HepG2 (cell line): Measurements from ENCODE around the gene ABCC1. TPM values are rescaled to one million over a fixed set of nuclear protein-coding genes. Genes with fewer than 3 reads are reported as not detected.

ENCODE experiments used
- ADNP ChIP-seq: sonication (generic); formaldehyde crosslinking; IDR thresholded peaks from 2 replicates; pipeline ENCODE4 v1.4.0; 2020; ENCODE audit warnings: missing genetic modification reagents
- CREM ChIP-seq, 2 experiments: sonication (generic) in 1 of 2; formaldehyde crosslinking in 1 of 2; IDR thresholded peaks; 2 replicates each; pipeline versions ENCODE4 v1.4.0 to v1.6.1; 2016 to 2020; ENCODE audit warnings: antibody characterized with exemption in 1 of 2, mild to moderate bottlenecking in 1 of 2, missing genetic modification reagents in 1 of 2
- DDIT3 ChIP-seq: sonication (generic); formaldehyde crosslinking; IDR thresholded peaks from 2 replicates; pipeline ENCODE4 v1.4.0; 2020; ENCODE audit warnings: mild to moderate bottlenecking, missing genetic modification reagents
- DMAP1 ChIP-seq: IDR thresholded peaks from 2 replicates; pipeline ENCODE4 v1.6.1; 2016
- GMEB1 ChIP-seq: sonication (generic); formaldehyde crosslinking; IDR thresholded peaks from 2 replicates; pipeline ENCODE4 v1.5.1; 2020; ENCODE audit warnings: missing genetic modification reagents, mild to moderate bottlenecking, borderline replicate concordance
- HDAC2 ChIP-seq: sonication (generic); formaldehyde crosslinking; IDR thresholded peaks from 2 replicates; pipeline ENCODE4 v1.4.0; 2020; ENCODE audit warnings: missing genetic modification reagents
- HHEX ChIP-seq: IDR thresholded peaks from 2 replicates; pipeline ENCODE4 v1.6.1; 2016; ENCODE audit warnings: control low read depth
- MED1 ChIP-seq: sonication (generic); formaldehyde crosslinking; IDR thresholded peaks from 2 replicates; pipeline ENCODE4 v1.4.0; 2020; ENCODE audit warnings: missing genetic modification reagents
- NFRKB ChIP-seq: fragments of 450-650 bp; IDR thresholded peaks from 2 replicates; pipeline ENCODE4 v1.6.1; 2017
- NFYB ChIP-seq: sonication (generic); formaldehyde crosslinking; IDR thresholded peaks from 2 replicates; pipeline ENCODE4 v1.4.0; 2020; ENCODE audit warnings: missing genetic modification reagents
- SMARCE1 ChIP-seq: fragments of 450-650 bp; IDR thresholded peaks from 2 replicates; pipeline ENCODE4 v1.6.1; 2017; ENCODE audit warnings: borderline replicate concordance
- SRF ChIP-seq: IDR thresholded peaks from 2 replicates; pipeline ENCODE4 v1.6.1; 2011; ENCODE audit warnings: mild to moderate bottlenecking, low read depth, low read length, moderate library complexity
- STAG1 ChIP-seq: sonication (generic); formaldehyde crosslinking; IDR thresholded peaks from 2 replicates; pipeline ENCODE4 v1.4.0; 2020; ENCODE audit warnings: missing genetic modification reagents
- THYN1 ChIP-seq: sonication (generic); formaldehyde crosslinking; IDR thresholded peaks from 2 replicates; pipeline ENCODE4 v1.8.1; 2023; ENCODE audit warnings: low read depth, mild to moderate bottlenecking, moderate library complexity, missing genetic modification reagents, borderline replicate concordance
- TOE1 ChIP-seq: sonication (generic); formaldehyde crosslinking; IDR thresholded peaks from 2 replicates; pipeline ENCODE4 v1.4.0; 2020; ENCODE audit warnings: mild to moderate bottlenecking, missing genetic modification reagents
- WIZ ChIP-seq: sonication (generic); formaldehyde crosslinking; IDR thresholded peaks from 2 replicates; pipeline ENCODE4 v1.5.1; 2020; ENCODE audit warnings: mild to moderate bottlenecking, missing genetic modification reagents
- ZNF124 ChIP-seq: sonication (generic); formaldehyde crosslinking; IDR thresholded peaks from 2 replicates; pipeline ENCODE4 v1.4.0; 2020; ENCODE audit warnings: missing genetic modification reagents
- ZNF280D ChIP-seq: sonication (generic); formaldehyde crosslinking; IDR thresholded peaks from 2 replicates; pipeline ENCODE4 v1.5.1; 2020; ENCODE audit warnings: mild to moderate bottlenecking, missing genetic modification reagents
- ZNF281 ChIP-seq: sonication (generic); formaldehyde crosslinking; IDR thresholded peaks from 2 replicates; pipeline ENCODE4 v1.4.0; 2020; ENCODE audit warnings: missing genetic modification reagents, borderline replicate concordance
- ZNF605 ChIP-seq: sonication (generic); formaldehyde crosslinking; IDR thresholded peaks from 2 replicates; pipeline ENCODE4 v1.8.0; 2022; ENCODE audit warnings: mild to moderate bottlenecking, missing genetic modification reagents
- ZNF670 ChIP-seq: sonication (generic); formaldehyde crosslinking; IDR thresholded peaks from 2 replicates; pipeline ENCODE4 v1.8.0; 2022; ENCODE audit warnings: mild to moderate bottlenecking, missing genetic modification reagents, borderline replicate concordance
- ZNF761 ChIP-seq: sonication (generic); formaldehyde crosslinking; conservative IDR thresholded peaks from 2 replicates; pipeline ENCODE4 v1.4.0; 2020; ENCODE audit warnings: mild to moderate bottlenecking, missing genetic modification reagents
- polyA plus RNA-seq, 8 experiments: library from polyadenylated mRNA; depleted of rRNA in 3 of 8; stranded (reverse) in 7 of 8; unstranded in 1 of 8; fragments of >200 nt; fragmentation: Illumina TruSeq in 4 of 8; extraction: Trizol in 4 of 8; gene quantifications; 2 replicates each; pipeline versions ENCODE4 v1.2.1 to v1.2.3, GENCODE V29; 2011 to 2016; ENCODE audit warnings: low read depth in 4 of 8, missing spikeins in 1 of 8, mixed read lengths in 1 of 8; ENCODE audit not compliant: insufficient read depth in 1 of 8
- total RNA-seq, 5 experiments: library from RNA; depleted of rRNA; stranded (reverse); fragments of >200 nt; fragmentation: Illumina TruSeq; extraction: Trizol; gene quantifications; 2 replicates each; pipeline ENCODE4 v1.2.3, GENCODE V29; 2016; ENCODE audit warnings: low read depth in 1 of 5

The ABCC1 gene
- total and polyA plus RNA-seq, 2 of the 13 experiments (the other 11 are each of a cell fraction or from before 2014, with no cell fraction given), result 13.0 to 30.6 TPM

- TF ChIP-seq CREM (IDR thresholded peaks at IDR 0.05), result no peak
- TF ChIP-seq CREM (CRISPR knock-in tag; IDR thresholded peaks at IDR 0.05), result no peak
- no peak for TF ChIP-seq NFYB (CRISPR knock-in tag)
- TF ChIP-seq DDIT3 (CRISPR knock-in tag), result no peak
- TF ChIP-seq ZNF280D (CRISPR knock-in tag), result no peak
- TF ChIP-seq GMEB1 (CRISPR knock-in tag), result no peak
- no peak for TF ChIP-seq ZNF761 (CRISPR knock-in tag)
- no peak for TF ChIP-seq ZNF605 (CRISPR knock-in tag)
- TF ChIP-seq WIZ (CRISPR knock-in tag), result no peak
- TF ChIP-seq SMARCE1, result no peak
- TF ChIP-seq ZNF281, result 0 out of 2 replicates have a peak, but pooled peaks have one; percentile 29
- TF ChIP-seq HHEX (CRISPR knock-in tag), result no peak
- no peak for TF ChIP-seq ZNF124
- no peak for TF ChIP-seq ADNP (CRISPR knock-in tag)
- no peak for TF ChIP-seq TOE1 (CRISPR knock-in tag)
- 0 out of 2 replicates have a peak, but pooled peaks have one; percentile 29 for TF ChIP-seq STAG1
- TF ChIP-seq MED1 (CRISPR knock-in tag), result peak; percentile 64; the same call in 1 of the 2 replicates
- TF ChIP-seq NFRKB, result no peak
- peak; percentile 42; the same call in 1 of the 2 replicates for TF ChIP-seq HDAC2 (CRISPR knock-in tag)
- no peak for TF ChIP-seq ZNF670 (CRISPR knock-in tag)
- TF ChIP-seq DMAP1 (CRISPR knock-in tag), result peak; percentile 41; the same call in 1 of the 2 replicates
- TF ChIP-seq THYN1, result no peak
- TF ChIP-seq SRF, result no peak
Observed at GRCh38 chr16:16021988-16022682, 72.7 kb downstream of the ABCC1 start (continued).
